ENCODE measurements around the gene SEMA5A.

GRCh38 chr5:9209846-9210492, 335.9 kb downstream of the SEMA5A start:
- no peak for TF ChIP-seq EZH2 (optimal IDR thresholded peaks at IDR 0.05; ENCODE audit: low read depth, low read length)
- TF ChIP-seq CTCF (IDR thresholded peaks at IDR 0.05; ENCODE audit: low read length), result no peak

Measured in MM.1S (cell line).